ENCODE results near the gene HFM1.
"Not testable (repeated sequence)": the region's sequence is repeated elsewhere in the genome, so short reads cannot be mapped to it uniquely, and the experiment has no call there.

Gene HFM1

GRCh38 chr1:91314643-91315042 is 90.0 kb downstream of the HFM1 start:
- DNase-seq (ENCODE audit: low read depth), result no peak
- H3K4me3 ChIP-seq (ENCODE audit: low read depth, low read length), result no peak overlapping the region
- TF ChIP-seq, protein P1, sequence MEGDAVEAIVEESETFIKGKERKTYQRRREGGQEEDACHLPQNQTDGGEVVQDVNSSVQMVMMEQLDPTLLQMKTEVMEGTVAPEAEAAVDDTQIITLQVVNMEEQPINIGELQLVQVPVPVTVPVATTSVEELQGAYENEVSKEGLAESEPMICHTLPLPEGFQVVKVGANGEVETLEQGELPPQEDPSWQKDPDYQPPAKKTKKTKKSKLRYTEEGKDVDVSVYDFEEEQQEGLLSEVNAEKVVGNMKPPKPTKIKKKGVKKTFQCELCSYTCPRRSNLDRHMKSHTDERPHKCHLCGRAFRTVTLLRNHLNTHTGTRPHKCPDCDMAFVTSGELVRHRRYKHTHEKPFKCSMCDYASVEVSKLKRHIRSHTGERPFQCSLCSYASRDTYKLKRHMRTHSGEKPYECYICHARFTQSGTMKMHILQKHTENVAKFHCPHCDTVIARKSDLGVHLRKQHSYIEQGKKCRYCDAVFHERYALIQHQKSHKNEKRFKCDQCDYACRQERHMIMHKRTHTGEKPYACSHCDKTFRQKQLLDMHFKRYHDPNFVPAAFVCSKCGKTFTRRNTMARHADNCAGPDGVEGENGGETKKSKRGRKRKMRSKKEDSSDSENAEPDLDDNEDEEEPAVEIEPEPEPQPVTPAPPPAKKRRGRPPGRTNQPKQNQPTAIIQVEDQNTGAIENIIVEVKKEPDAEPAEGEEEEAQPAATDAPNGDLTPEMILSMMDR (conservative IDR thresholded peaks at IDR 0.05; ENCODE audit: low read depth, low read length), result no peak

GRCh38 chr1:91311672-91312071 is 93.0 kb downstream of the HFM1 start:
- TF ChIP-seq, protein P1 (conservative IDR thresholded peaks at IDR 0.05; ENCODE audit: low read depth, low read length), result no peak

DNA sequence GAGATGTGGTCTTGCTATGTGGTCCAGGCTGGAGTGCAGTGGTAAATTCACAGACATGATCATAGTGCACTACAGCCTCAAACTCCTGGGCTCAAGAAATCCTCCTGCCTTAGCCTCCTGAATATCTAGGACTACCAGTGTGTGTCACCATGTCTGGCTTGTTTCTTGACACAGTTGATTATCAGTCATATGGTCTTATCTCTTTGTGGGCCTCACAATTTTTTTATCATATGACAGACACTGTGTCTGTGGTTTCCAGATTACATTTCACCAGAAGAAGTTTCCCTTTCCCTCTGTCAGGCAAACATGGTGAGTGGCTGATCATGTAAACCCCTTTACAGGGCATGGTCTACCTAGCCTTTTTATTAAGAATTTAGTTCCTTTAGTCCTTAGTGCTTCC is 96.1 kb downstream of the HFM1 start:
- no peak for DNase-seq (ENCODE audit: low read depth)
- TF ChIP-seq, protein P1 (conservative IDR thresholded peaks at IDR 0.05; ENCODE audit: low read depth, low read length), result no peak
- H3K4me3 ChIP-seq (ENCODE audit: low read depth, low read length), result no peak overlapping the region

More at GRCh38 chr1:91311672-91312071, 93.0 kb downstream of the HFM1 start:
- DNase-seq (ENCODE audit: low read depth), result no peak
- no peak overlapping the region for H3K4me3 ChIP-seq (ENCODE audit: low read depth, low read length)

DNA sequence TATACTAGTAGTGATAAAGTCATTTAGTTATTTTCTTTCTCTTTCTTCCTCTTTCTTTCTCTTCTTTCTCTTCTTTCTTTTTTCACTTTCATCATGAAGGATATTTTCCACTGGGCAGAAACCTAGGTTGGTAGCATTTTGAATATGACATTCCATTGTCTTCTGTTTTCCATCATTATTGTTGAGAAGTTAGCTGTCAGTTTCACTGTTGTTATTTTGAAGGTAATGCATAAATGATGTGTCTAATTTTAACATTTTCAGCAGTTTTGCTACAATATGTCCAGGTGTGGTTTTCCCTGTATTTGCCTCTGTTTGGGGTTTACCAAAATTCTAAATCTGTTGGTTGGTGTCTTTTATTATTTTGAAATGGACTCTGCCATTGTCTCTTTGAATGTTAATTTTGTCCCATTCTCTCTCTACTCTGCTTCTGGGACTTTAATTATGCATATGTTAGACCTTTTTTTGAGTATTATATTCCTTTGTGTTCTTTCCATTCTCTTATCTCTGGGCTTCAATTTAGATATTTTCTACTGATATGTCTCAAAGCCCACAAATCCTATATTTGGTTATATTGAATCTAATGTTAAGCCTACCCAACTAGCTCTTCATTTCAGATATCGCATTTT is 96.7 kb downstream of the HFM1 start:
- no peak for DNase-seq (ENCODE audit: low read depth)
- TF ChIP-seq, protein P1 (conservative IDR thresholded peaks at IDR 0.05; ENCODE audit: low read depth, low read length), result no peak
- no peak overlapping the region for H3K4me3 ChIP-seq (ENCODE audit: low read depth, low read length)

- no peak overlapping the region for H3K4me3 ChIP-seq (ENCODE audit: low read depth, low read length)
- DNase-seq (ENCODE audit: low read depth), result no peak
- TF ChIP-seq, protein P1 (conservative IDR thresholded peaks at IDR 0.05; ENCODE audit: low read depth, low read length), result no peak
Observed at GRCh38 chr1:91303165-91303564, 101.5 kb downstream of the HFM1 start.

- H3K4me3 ChIP-seq (ENCODE audit: low read depth, low read length); DNase-seq (ENCODE audit: low read depth): not testable (repeated sequence)
Observed at GRCh38 chr1:91288843-91289553, 115.6 kb downstream of the HFM1 start.

- not testable (repeated sequence) for H3K4me3 ChIP-seq (ENCODE audit: low read depth, low read length); DNase-seq (ENCODE audit: low read depth)
Observed at GRCh38 chr1:91286962-91287317, 117.7 kb downstream of the HFM1 start.

GRCh38 chr1:91286259-91286961 is 118.2 kb downstream of the HFM1 start:
- not testable (repeated sequence) for DNase-seq (ENCODE audit: low read depth); H3K4me3 ChIP-seq (ENCODE audit: low read depth, low read length)

Data from choroid plexus epithelial cell (primary cell).